Cardiac muscle cell (in vitro differentiated cells and primary cell): ENCODE measurements around the gene TARBP1. TPM values are rescaled to one million over a fixed set of nuclear protein-coding genes. Genes with fewer than 3 reads are reported as not detected.

Source experiments
- DNase-seq, 2 donors: peaks; one replicate each; pipeline versions ENCODE4 v3.0.0 to v3.0.0-alpha.2; 2010 to 2017; ENCODE audit warnings: low read depth in 1 of 2, low spot score in 1 of 2
- H3K27ac ChIP-seq: fragments of 200-600 bp; sonication (generic); 2 replicates; pipeline ENCODE4 v1.5.1; 2016
- H3K27me3 ChIP-seq: fragments of 200-600 bp; sonication (generic); 2 replicates; pipeline ENCODE4 v1.6.0; 2016; ENCODE audit warnings: control low read depth
- H3K36me3 ChIP-seq: fragments of 200-600 bp; sonication (generic); 2 replicates; pipeline ENCODE4 v1.5.1; 2016; ENCODE audit warnings: control low read depth
- H3K4me1 ChIP-seq: fragments of 200-600 bp; sonication (generic); 2 replicates; pipeline ENCODE4 v1.8.1; 2017; ENCODE audit warnings: low read depth, mild to moderate bottlenecking, mixed run types
- H3K4me3 ChIP-seq: fragments of 200-600 bp; sonication (generic); 2 replicates; pipeline ENCODE4 v1.5.1; 2016; ENCODE audit warnings: mild to moderate bottlenecking
- H3K9me3 ChIP-seq: fragments of 200-600 bp; sonication (generic); 2 replicates; pipeline ENCODE4 v1.5.1; 2017; ENCODE audit warnings: low read depth, mild to moderate bottlenecking, control low read depth
- polyA plus RNA-seq: library from polyadenylated mRNA; unstranded; fragments of >200 nt; fragmentation: Nextera tagmentation; extraction: Ambion mirVana; gene quantifications from 2 replicates; pipeline ENCODE4 v1.2.1, GENCODE V29; 2016
- total RNA-seq: library from RNA; depleted of rRNA; stranded (reverse); fragments of >200 nt; gene quantifications from 2 replicates; pipeline ENCODE4 v1.2.3, GENCODE V29; 2016
- TF ChIP-seq, protein P1 (sequence below): IDR thresholded peaks from 2 replicates; pipeline ENCODE4 v1.5.1; 2012; ENCODE audit warnings: low read depth, mild to moderate bottlenecking, low read length

TARBP1 gene
- total and polyA plus RNA-seq, 2 experiments from 2014 or later = 25.6 to 34.3 TPM

- H3K27me3 ChIP-seq = no peaks in the 10 kb centered on the region
- no peaks in the 10 kb centered on the region for H3K9me3 ChIP-seq
- H3K4me1 ChIP-seq = no peaks in the 10 kb centered on the region
- H3K27ac ChIP-seq = no peak overlapping the region
- TF ChIP-seq, protein P1, sequence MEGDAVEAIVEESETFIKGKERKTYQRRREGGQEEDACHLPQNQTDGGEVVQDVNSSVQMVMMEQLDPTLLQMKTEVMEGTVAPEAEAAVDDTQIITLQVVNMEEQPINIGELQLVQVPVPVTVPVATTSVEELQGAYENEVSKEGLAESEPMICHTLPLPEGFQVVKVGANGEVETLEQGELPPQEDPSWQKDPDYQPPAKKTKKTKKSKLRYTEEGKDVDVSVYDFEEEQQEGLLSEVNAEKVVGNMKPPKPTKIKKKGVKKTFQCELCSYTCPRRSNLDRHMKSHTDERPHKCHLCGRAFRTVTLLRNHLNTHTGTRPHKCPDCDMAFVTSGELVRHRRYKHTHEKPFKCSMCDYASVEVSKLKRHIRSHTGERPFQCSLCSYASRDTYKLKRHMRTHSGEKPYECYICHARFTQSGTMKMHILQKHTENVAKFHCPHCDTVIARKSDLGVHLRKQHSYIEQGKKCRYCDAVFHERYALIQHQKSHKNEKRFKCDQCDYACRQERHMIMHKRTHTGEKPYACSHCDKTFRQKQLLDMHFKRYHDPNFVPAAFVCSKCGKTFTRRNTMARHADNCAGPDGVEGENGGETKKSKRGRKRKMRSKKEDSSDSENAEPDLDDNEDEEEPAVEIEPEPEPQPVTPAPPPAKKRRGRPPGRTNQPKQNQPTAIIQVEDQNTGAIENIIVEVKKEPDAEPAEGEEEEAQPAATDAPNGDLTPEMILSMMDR = no peak
- DNase-seq = no peak
- no peak overlapping the region for H3K4me3 ChIP-seq
- peaks cover 30% of the 10 kb centered on the region for H3K36me3 ChIP-seq
Measured at GRCh38 chr1:234454926-234455325, 24.1 kb downstream of the TARBP1 start.

DNA sequence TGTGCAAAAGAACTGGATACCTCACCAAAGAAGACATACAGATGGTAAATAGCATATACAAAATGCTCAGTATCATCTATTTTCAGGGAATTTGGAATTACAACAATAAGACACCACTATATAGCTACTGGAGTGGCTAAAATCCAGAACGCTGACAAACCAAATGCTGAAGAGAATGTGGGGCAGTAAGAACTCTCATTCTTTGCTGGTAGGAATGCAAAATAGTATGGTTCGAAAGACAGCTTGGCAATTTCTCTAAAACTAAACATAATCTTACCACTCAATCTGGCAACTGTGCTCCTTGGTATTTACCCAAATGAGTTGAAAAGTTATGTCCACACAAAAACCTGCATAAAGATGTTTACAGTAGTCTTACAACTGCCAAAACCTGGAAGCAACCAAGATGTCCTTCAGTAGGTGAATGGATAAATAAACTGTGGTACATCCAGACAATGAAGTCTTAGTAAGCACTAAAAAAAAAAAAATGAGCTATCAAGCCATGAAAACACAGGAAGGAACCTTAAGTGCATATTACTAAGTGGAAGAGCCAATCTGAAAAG is 26.5 kb downstream of the TARBP1 start:
- no peaks in the 10 kb centered on the region for H3K4me1 ChIP-seq
- H3K27me3 ChIP-seq = no peaks in the 10 kb centered on the region
- no peak for DNase-seq
- H3K27ac ChIP-seq = no peak overlapping the region
- H3K9me3 ChIP-seq = no peaks in the 10 kb centered on the region
- no peak overlapping the region for H3K4me3 ChIP-seq
- H3K36me3 ChIP-seq = peaks cover 41% of the 10 kb centered on the region
- TF ChIP-seq, protein P1 = no peak

- Histone ChIP-seq H3K9me3 (no peaks in the 10 kb centered on the region), H3K36me3 (no peaks in the 10 kb centered on the region), H3K27ac (no peak overlapping the region), H3K4me3 (no peak overlapping the region), H3K27me3 (no peaks in the 10 kb centered on the region), H3K4me1 (no peaks in the 10 kb centered on the region)
- TF ChIP-seq, protein P1 = no peak
- no peak for DNase-seq
Measured at GRCh38 chr1:234440348-234440747, 38.6 kb downstream of the TARBP1 start.

DNA sequence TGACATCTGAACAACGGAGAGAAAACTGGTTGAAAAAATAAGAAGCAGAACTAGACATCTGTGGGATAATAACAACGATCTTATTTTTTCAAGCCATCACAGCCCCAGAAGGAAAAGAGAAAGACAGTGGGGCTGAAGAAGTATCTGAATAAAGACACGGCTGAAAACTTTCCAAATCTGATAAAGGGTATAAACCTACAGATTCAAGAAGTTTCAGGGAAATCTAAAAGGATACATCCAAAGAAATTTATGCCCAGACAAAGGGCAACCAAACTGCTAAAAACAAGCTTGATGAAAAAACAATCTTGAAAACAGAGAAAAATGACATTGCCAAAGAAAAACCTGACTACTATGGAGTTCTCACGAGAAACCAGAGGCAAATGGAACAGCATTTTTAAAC is 40.4 kb downstream of the TARBP1 start:
- Histone ChIP-seq H3K4me3 (no peak overlapping the region), H3K36me3 (no peaks in the 10 kb centered on the region), H3K27me3 (no peaks in the 10 kb centered on the region), H3K4me1 (no peaks in the 10 kb centered on the region), H3K27ac (no peak overlapping the region), H3K9me3 (no peaks in the 10 kb centered on the region)
- no peak for DNase-seq
- TF ChIP-seq, protein P1 = no peak

GRCh38 chr1:234437423-234438171 is 41.4 kb downstream of the TARBP1 start:
- TF ChIP-seq, protein P1 = no peak
- Histone ChIP-seq H3K9me3 (no peaks in the 10 kb centered on the region), H3K4me1 (no peaks in the 10 kb centered on the region), H3K36me3 (peaks cover 6% of the 10 kb centered on the region), H3K4me3 (no peak overlapping the region), H3K27me3 (no peaks in the 10 kb centered on the region), H3K27ac (no peak overlapping the region)
- peak in 1 of 2 donors; percentile 22 for DNase-seq
